Measurements from ENCODE around the gene PDLIM1.
"Not testable (repeated sequence)": the region's sequence is repeated elsewhere in the genome, so short reads cannot be mapped to it uniquely, and the experiment has no call there.

PDLIM1 gene

DNA sequence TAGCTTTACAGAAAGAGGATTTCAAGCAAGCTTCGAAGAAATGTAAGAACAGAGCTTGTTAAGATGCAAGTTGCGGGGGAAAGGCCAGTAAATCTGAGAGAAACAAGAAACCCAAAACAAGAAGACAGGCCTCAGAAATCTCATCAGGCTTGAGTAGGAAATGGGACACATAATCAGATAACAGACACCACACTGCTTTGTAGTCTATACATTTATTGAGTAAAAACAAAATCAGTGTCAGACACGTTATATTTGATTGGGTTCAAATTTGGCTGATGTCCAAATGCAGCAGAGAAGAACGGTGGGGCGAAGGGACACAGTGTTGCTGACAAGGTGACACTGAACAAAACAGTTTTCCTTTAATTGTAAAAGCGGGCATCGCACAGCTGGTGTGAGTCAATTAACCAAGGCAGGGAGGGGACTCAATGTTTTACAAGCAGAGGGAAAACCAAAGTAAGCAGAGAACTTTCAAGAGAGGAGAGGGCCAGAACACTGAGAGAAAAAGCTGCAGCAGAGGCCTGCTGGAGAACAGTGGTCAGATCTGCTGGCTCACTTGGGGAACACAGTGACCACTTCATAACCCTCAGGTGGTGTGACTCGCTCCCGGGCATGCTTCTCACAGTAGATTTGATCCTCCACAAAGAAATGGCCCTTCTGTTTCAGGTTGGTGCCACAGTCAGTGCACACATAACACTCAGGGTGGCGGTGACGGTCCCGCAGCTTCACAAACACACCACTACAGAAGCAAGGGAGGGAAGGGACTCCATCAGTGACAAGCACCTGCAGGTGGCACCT, 53.2 kb downstream of the PDLIM1 start:
- DNase-seq, result no peak

DNA sequence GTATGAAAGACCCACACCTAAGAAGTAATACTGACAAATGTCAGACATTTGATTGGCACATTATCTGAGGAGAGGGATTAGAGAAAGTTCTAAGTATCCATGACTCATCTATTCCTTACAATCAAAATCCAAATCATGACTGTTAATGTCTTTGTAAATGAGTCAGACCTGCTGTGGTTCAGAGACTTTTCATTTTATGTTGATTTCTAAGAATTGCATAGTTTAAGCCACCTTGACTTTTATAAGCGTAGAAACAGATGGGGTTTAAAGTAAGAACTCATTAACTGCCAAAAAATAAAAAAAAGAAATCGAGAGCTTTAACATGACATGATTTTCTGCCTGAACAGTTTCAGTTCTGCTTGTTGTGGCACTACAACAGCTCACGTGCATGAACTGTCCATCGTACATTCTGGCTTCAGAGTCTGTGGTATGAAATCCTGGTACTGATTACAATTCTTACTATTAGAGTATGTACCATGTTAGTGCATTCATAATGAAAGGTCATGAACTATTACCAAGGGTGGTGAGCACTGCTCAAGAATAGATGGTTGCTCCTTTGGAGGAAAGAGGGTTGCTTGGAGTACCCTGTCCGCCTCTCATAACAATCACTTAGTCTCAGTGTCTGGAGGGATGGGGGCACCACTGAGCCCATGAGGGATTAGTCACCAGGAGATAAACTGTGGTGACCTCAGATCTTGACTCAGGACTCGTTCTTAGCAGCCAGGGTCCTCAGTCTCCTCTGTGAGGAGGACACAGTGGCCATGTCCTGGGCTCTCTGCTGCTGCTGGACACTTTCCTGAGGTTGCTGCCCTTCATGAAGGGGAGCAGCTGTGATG, 54.5 kb downstream of the PDLIM1 start:
- no peak for DNase-seq

DNA sequence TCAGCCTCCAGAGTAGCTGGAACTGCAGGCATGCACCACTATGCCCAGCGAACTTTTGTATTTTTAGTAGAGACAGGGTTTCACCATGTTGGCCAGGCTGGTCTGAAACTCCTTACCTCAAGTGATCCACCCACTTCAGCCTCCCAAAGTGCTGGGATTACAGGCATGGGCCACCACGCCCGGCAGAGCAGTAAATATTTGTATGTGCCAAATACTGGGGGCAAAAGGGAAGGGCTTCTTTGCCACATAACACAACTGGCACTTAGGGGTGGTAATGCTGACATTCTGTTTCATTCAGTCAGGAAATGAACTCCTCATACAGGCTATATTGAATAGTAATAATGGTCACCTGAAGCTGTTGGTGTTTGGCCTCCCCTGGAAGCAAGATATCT, 55.1 kb downstream of the PDLIM1 start:
- no peak for DNase-seq

DNA sequence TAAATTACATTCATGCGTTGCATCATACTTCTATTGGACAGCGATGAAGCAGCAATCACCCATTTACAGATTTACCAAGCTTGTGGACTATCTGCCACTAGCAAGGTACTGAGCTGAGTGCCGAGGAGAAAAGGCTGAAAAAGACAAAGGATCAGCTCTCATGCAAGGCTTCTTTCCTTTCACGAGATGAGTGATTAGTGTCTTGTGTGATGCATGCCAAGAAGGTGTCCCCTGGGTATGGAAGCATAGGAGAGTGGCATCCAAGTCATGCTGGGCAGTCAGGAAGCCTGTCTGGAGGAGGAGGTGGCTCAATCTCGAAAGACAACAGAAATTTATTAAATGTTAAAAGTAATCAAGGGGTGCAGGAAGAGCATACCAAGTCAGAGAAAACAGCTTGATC, 55.9 kb downstream of the PDLIM1 start:
- no peak for DNase-seq

DNA sequence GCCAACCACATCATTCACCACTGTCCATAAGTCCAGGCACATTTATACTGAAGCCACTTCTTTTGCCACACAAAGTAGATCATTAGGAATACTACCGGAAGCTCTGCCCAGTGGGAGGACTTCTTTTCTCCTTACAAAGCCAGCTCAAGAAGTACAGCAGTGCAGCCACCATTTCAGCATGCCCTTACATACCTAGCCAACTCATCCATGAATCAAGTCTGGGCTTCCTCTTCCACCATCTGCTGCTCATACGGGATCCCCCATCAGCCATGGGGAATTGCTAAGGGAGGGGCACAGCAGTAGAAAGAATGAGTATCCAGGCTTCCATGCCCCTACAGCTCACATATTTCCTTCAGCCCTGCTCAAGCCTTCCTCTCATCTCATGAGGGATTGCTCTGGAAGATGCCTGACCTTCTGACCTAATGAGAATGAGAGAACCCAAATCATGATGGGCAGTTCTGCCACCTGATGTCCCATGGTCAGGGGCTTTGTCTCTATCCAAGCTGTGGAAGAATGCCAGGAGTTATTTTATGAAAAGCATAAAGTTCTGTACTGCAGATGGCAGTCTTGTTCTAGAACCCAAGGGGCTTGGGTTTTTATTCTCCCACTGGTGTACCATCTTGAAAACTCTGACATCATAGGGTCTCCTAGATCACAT, 57.3 kb downstream of the PDLIM1 start:
- DNase-seq, result no peak

DNA sequence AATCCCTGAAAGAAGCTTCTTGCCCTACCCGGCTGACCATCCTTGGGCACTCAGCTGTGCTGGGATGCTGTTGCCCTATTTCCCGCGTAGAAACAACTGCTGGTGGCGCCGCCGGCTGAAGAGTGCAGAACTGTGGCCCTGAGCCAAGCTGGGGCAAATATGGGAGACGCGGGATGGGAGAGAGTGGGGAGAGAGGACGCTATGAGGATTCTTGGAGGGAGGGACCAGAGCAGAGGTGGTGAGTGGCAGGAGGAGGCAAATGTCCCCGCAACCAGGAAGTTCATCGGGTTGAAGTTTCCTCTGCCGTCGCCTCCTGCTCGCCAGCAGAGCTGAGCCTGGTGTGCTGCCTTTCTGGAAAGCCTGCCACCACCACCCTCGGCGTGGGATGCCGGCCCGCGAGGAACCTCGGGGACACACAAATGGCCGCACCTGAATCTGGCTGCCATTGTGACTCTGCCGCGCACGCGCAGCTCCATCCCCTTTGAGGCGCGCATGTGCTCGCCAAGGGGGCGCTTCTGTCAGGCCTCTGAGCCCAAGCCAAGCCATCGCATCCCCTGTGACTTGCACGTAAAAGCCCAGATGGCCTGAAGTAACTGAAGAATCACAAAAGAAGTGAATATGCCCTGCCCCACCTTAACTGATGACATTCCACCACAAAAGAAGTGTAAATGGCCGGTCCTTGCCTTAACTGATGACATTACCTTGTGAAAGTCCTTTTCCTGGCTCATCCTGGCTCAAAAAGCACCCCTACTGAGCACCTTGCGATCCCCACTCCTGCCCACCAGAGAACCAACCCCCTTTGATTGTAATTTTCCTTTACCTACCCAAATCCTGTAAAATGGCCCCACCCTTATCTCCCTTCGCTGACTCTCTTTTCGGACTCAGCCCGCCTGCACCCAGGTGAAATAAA, 59.9 kb downstream of the PDLIM1 start:
- DNase-seq, result not testable (repeated sequence)

DNA sequence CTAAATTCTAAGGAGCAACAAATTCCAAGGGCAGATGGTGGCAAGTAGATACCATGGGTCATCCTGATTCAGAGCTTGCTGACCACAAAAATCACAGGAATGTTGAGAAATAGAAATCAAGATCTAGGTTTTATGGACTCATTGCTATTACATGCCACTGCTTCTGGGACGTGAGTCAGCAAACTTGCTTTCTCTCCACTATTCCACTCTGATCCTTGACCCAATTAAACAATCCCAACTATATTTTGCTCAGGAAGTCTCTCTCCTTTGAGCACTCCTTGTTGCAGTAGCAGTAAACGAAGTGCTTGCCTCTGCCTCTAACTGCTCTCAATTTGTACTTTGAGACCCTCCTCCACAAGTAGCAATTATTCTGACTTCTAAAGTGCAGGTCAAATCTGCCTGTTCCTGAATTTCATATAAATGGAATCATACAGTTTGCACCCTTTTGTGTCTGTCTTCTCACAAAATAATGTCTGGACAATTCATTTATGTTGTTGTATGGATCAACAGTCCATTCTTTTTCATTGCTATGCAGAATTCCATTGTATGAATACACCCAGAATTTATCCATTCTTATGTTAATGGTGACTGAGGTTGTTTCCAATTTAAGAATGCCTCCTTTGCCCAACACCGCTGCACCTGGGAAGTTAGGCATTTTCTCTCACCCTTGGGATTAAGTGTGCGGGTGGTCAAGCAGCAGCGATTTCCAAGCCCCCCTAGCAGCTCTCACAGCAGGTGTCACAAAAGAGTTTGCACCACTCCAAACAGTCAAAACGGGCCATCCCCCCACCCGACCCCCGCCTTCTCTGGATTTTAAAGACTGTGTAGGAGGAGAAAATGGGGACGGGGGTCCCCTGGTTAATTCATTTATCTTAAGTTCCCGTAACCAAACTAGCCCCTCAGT, 60.8 kb downstream of the PDLIM1 start:
- DNase-seq, result no peak

DNA sequence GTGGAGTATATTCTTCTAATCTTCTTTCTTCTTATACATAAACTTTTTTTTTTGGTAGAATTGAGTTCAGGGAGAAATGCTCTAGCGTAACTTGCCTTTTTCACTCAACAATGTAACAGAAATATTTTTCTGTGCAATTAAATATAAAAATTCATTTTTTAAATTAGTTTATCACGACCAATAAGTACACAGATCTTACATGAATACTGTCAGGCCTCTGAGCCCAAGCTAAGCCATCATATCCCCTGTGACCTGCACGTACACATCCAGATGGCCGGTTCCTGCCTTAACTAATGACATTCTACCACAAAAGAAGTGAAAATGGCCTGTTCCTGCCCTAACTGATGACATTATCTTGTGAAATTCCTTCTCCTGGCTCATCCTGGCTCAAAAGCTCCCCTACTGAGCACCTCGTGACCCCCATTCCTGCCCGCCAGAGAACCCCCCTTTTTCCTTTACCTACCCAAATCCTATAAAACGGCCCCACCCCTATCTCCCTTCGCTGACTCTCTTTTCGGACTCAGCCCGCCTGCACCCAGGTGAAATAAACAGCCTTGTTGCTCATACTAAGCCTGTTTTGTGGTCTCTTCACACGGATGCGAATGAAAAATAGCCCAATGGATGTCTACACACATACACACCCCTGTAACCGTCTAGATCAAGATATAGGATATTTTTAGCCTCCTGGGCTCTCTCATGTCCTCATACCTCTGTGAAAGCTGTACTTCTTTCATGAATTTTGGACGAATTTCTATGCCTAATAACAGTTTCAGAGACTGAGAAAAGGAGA, 61.7 kb downstream of the PDLIM1 start:
- DNase-seq, result not testable (repeated sequence)

DNA sequence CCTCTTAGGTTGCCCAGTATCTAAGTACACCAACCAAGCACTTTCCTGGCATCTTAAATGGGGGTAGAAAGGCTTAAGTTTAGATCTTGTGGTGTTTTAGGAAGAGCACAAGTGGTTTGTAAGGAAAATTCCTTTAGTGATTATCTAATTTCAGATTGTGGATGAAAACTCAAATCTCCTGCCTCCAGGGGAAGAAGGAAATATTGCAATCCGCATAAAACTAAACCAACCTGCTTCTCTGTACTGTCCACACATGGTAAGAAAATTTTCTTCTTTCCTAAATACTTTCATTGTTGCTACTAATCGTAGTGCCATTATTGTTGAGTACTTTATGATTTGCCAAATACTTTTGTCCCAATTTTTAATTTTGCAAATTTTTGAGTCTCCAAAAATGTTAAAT, 65.7 kb downstream of the PDLIM1 start:
- no peak for DNase-seq

DNA sequence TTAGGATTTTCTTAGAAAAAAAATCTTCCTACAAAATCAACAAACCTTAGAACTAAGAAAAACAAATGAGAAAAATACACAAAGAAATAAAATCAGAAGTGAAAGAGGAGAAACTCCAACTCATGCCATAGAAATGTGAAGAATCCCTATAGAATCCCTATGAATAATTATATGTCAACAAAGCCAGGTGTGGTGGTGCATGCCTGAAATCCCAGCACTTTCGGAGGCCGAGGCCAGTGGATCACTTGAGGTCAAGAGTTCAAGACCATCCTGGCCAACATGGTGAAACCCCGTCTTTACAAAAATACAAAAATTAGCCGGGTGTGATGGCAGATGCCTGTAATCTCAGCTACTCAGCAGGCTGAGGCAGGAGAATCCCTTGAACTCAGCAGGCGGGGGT, 69.7 kb downstream of the PDLIM1 start:
- no peak for DNase-seq

DNA sequence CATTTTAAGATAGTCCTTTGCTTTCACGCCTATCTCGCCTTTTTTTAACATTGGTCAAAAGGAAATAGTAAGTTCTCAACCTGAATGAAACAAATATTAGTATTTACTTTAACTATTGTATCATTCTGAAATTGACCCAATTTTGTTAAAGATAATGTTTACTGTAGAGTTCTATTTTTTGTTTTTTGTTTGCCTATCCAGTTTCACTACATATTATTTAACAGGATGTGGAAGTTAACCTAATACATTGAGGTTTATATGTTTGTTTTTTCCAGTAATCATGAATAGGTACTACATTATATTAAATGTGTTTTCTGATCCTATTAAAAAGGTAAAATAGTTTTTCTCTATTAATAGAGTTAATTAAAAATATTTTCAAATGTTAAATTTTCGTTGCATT, 70.3 kb downstream of the PDLIM1 start:
- no peak for DNase-seq

DNA sequence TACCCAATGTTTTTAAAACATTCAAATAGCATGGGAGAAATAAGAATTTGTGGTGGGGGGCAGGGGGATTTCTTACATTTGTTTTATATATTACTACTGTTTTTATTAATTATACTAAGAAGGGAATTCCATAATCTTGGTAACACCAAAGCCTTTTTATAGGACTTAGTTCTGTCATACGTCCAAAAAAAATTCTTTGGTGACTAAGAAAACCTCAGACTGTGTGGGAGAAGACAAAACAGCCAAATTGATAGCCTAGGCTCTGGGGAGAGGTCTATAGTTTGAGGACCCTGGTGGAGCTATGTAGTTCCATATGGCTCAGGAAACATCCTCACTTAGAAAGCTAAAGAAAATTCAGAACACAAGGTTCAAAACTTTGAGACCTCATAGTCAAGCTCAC, 73.3 kb downstream of the PDLIM1 start:
- no peak for DNase-seq

DNA sequence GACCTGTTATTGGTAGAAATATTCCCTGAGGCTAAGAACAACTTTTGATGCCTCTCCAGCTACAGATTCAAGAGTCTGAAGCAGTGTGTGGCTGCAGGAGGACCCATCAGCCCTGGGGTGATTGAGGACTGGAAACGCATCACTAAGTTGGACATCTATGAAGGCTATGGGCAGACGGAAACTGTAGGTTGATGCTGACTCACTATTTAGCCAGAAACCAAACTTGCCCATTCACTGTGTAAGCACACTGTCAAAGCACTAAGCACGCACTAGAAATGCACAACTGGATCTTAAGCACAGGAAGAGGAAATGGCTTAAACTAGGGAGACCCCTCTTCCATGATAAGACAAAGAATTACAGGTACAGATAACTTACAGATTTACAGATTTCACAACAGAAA, 76.0 kb downstream of the PDLIM1 start:
- no peak for DNase-seq

DNA sequence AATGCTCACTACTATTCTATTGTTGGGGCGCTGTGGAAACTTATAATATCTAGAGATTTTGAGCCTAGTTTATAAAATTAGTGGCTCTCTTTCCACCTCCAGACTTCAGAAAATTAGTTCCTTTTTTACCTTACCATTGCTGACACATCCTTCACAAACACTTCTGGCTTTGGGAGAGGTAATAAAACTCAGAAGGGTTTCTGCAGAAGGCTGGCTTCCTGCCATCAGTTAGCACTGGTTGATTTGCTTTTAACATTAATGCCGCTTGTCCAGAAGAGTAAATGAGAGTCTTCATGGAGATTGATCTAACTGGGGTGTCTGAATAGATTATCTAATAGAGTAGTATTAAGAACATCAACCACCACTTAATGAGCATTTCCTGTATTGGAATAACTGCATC, 76.4 kb downstream of the PDLIM1 start:
- DNase-seq, result no peak

DNA sequence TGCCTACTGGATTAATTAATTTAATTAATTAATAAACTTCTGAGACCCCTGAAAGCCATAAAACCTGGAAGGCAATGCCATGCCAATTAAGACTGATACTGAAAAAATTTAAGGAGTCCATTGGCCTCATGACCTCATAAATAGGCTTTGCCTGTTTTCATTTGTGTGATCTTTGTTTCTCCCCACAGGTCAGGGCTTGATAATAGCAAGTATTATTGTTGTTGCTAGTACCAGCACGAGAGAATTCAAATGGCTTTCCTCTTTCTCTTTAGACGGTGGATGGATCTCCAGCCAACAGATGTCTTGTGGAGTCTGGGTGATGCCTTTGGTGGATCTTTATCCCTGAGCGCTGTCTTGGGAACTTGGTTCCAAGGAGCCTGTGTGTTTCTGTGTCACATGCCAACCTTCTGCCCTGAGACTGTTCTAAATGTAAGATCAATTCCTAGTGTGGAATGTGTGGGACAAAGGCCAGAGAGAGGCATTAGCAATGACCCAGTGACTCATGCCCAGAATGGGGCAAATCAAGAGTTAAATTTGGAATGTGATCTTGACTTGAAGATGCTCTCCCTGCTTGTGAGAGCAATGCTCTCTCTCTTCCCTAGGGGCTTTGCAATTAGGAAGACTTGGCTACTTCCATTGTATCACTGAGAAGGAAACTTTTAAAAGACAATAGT, 79.1 kb downstream of the PDLIM1 start:
- no peak for DNase-seq

DNA sequence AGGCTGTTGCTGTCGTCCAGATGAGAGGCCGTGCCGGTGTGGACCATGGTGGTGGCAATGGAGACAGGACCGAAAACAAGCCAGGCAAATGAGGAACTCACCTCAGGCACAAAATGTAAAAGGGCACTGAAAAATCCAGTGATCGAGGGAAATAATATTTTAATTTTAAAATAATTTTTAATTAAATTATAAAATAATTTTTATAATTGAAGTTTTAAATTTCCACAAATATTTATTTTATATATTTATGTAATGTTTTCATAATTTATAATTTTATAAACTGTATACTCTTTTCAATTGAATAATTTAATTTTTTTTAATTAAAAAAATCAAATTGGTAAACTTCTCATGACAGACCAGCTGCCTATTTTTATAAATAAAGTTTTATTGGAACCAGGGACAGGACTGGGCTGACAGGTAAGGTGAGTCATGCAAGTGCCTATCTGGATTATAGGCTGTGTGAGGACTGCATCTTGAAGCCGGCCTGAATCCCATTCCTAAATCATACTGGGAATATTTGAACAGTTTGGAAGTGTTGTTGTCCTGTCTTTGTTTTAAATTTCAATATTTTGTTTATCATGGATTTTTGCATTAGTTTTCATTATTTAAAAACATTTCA, 81.2 kb downstream of the PDLIM1 start:
- no peak for DNase-seq

DNA sequence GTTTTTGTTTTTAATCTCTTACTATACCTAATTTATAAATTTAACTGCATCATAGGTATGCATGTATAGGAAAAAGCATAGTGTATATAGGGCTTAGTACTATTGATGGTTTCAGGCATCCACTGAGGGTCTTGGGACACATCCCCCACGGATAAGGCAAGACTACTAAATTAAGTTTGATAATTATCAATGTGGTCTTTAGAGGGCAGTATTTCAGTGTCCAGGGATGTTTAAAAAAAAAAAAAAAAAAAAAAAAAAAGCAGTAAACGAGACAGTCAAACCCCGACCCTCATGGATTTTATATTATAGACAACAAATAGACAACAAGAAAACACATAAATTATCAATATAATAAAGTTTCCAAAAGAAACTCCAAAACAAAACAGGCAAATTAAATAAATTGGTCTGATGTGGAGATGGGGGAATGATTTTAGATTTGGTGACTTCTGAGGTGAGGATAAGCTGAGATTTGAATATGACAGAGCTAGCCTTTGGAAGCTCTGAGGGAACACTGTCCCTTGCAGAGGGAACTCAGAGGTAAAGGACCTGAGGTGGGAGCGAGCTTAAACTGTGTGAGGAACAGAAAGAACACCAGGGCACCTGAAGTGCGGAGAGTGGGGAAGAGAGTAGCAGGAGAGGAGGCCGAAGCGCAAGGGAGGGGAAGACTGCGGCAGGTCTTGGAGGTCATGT, 82.0 kb downstream of the PDLIM1 start:
- peak; percentile 32 for DNase-seq

DNA sequence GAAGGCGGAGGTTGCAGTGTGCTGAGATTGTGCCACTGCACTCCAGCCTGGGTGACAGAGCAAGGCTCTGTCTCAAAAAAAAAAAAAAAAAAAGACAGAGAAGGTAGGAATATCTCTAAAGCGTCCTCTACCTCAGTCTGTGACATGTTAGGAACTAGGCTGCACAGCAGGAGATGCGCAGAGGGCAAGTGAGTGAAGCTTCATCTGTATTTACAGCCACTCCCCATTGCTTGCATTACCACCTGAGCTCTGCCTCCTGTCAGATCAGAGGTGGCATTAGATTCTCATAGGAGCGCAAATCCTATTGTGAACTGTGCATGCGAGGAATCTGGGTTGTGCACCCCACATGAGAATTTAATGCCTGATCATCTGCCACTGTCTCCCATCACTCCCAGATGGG, 87.9 kb downstream of the PDLIM1 start:
- DNase-seq, result not testable (repeated sequence)

DNA sequence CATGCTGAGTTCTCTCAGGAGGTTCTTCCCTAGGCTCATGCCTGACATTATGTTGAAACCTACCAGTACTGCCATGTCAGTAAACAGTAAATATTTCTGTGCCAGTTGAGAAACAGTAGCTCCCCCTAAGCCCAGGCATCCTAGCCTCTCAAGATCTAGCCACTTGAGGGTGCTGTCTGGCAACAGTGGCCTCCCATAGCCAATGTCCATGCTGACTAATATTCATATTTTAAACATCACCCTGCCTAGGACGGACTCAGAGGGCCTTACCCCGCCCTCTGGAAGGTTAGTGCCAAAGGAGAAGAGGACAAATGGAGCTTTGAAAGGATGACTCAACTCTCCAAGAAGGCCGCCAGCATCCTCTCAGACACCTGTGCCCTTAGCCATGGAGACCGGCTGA, 89.1 kb downstream of the PDLIM1 start:
- no peak for DNase-seq
